ENCODE measurements around the gene LLGL2. TPM values are rescaled to one million over a fixed set of nuclear protein-coding genes. Genes with fewer than 3 reads are reported as not detected.
A peak's percentile ranks its signal among the peaks of the same experiment; 100 is the strongest.

LLGL2 gene
- total and polyA plus RNA-seq, 10 of the 15 experiments (the other 5 are each of a cell fraction or from before 2014, with no cell fraction given), result 0.21 to 9.9 (median 4.5) TPM

- CTCF ChIA-PET, result interaction anchor here (1.4 kb wide), 1 partner anchor 10 kb away, joined by 4 read pairs; no protein-coding TSS in a partner anchor
- in situ Hi-C loops (cut with MboI), result no loop called here
Measured at GRCh38 chr17:75498726-75499213, 26.7 kb upstream of the LLGL2 start.

More at GRCh38 chr17:75498726-75499213, 26.7 kb upstream of the LLGL2 start:
- ChIA-PET POLR2A (interaction anchor here (0.5 to 1.2 kb wide), 2 partner anchors 43 to 282 kb away, joined by 3 read pairs; partner anchors contain the start of gene TMEM94), SMC1A (ENCODE audit: uncharacterized antibody, unreplicated experiment) (no interaction called here), RAD21 (ENCODE audit: unreplicated experiment) (no interaction called here)
- TSS peak; percentile 62 for BruUV-seq (replicated peaks)
- Histone ChIP-seq H3K36me3 (ENCODE audit: control insufficient read depth in 2 of 2, insufficient read depth in 2 of 2, low read length in 1 of 2) (peaks cover 7 to 11% of the 10 kb centered on the region in 2 experiments; a peak in 3 of 4 replicates), H2AFZ (ENCODE audit: control insufficient read depth, low read depth, low read length) (no peak overlapping the region), H3K27ac (ENCODE audit: control insufficient read depth, insufficient read depth) (no peak overlapping the region), H3K9ac (ENCODE audit: control insufficient read depth, insufficient read depth, low read length) (no peak overlapping the region), H3K9me3 (replicated peaks; ENCODE audit: control insufficient read depth, insufficient read depth, low read length) (no peaks in the 10 kb centered on the region), H4K20me1 (ENCODE audit: control insufficient read depth, insufficient read depth) (no peaks in the 10 kb centered on the region), H3K79me2 (ENCODE audit: control insufficient read depth, insufficient read depth, low read length) (no peaks in the 10 kb centered on the region), H3K4me3 (no peak overlapping the region), H3K4me2 (ENCODE audit: control insufficient read depth, insufficient read depth) (no peak overlapping the region), H3K27me3 (replicated peaks in 1 of 2; ENCODE audit: control insufficient read depth in 2 of 2, insufficient read depth in 2 of 2, low read length in 1 of 2) (no peaks in the 10 kb centered on the region), H3K4me1 (ENCODE audit: control insufficient read depth, insufficient read depth, low read length) (no peaks in the 10 kb centered on the region)
- intact Hi-C loops (cut with micrococcal nuclease; ENCODE audit: unreplicated experiment), result no loop called here
- TF ChIP-seq CTCF (IDR thresholded peaks at IDR 0.05 in 2 of 3, conservative IDR thresholded peaks at IDR 0.05 in 1 of 3; ENCODE audit: control insufficient read depth in 2 of 3, extremely low read depth in 1 of 3, insufficient read depth in 1 of 3, low read depth in 3 of 3, low read length in 3 of 3) (0 out of 6 replicates have a peak, but pooled peaks of 1 of the 3 experiments have one; percentile 3), CBFB (IDR thresholded peaks at IDR 0.05; ENCODE audit: low read depth) (no peak)
- FAIRE-seq, result no peak
- no peak for DNase-seq (ENCODE audit: low read depth, low spot score)
- WGBS (ENCODE audit: insufficient coverage, insufficient replicate concordance, low lambda C conversion rate, missing lambda C conversion rate), result 66% methylated on average over 16 of the region's 16 CpGs
- ATAC-seq, result no peak
